RWPE2 (cell line): ENCODE measurements around the gene CENPX.

Experiments
- ATAC-seq: fragments of 200-7000 bp; cut with Tn5 transposase; 3 replicates; pipeline ENCODE4 v1.9.1; 2021; ENCODE audit warnings: low read depth
- DNase-seq: peaks from one replicate; pipeline ENCODE4 v3.0.0-alpha.2; 2020; ENCODE audit warnings: low spot score
- H3K27ac ChIP-seq: fragments of 450-650 bp; 2 replicates; pipeline ENCODE4 v1.5.1; 2017; ENCODE audit warnings: mild to moderate bottlenecking; ENCODE audit not compliant: poor library complexity, severe bottlenecking
- H3K27me3 ChIP-seq: fragments of 250-450 bp; sonication (Bioruptor Pico); 2 replicates; pipeline ENCODE4 v1.5.1; 2021; ENCODE audit warnings: mild to moderate bottlenecking, moderate library complexity; ENCODE audit not compliant: insufficient read depth, poor library complexity, severe bottlenecking
- H3K36me3 ChIP-seq: fragments of 250-450 bp; sonication (Bioruptor Pico); 2 replicates; pipeline ENCODE4 v1.5.1; 2020; ENCODE audit warnings: low read depth, mild to moderate bottlenecking, moderate library complexity
- H3K4me1 ChIP-seq: fragments of 250-450 bp; sonication (Bioruptor Pico); 2 replicates; pipeline ENCODE4 v1.5.1; 2021; ENCODE audit warnings: mild to moderate bottlenecking, moderate library complexity; ENCODE audit not compliant: insufficient read depth, poor library complexity, severe bottlenecking
- H3K4me3 ChIP-seq: fragments of 250-450 bp; sonication (Bioruptor Pico); 2 replicates; pipeline ENCODE4 v1.5.1; 2021; ENCODE audit warnings: mild to moderate bottlenecking, moderate library complexity; ENCODE audit not compliant: severe bottlenecking
- H3K9me3 ChIP-seq: fragments of 250-450 bp; sonication (Bioruptor Pico); 2 replicates; pipeline ENCODE4 v1.5.1; 2021; ENCODE audit warnings: mild to moderate bottlenecking, moderate library complexity; ENCODE audit not compliant: severe bottlenecking
- CTCF ChIP-seq: fragments of 450-650 bp; IDR thresholded peaks from one replicate; pipeline ENCODE4 v1.5.1; 2017; ENCODE audit warnings: mild to moderate bottlenecking, moderate library complexity; ENCODE audit not compliant: poor library complexity, severe bottlenecking

Gene CENPX

DNA sequence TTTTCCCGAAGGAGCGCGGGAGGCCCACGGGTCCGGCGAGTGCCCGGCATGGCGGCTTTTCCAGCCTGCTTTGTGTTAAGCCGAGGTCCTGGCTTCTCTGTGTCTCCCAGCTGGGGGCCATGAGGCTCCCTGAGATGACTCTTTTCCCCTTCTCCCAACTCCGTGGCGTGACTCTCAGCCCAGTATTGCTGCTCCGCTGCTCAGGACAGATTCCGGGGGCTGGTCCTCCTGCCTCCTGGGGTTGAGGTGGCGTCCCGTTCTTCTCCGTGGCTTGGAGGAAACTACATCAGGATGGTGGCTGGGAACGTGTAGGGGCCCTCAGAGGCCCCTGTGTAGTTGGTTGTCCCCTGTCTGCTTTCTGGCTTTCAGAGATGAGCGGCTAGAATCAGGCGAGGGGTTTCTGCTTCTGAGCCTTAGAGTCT lies 30.0 kb upstream of the CENPX start:
- H3K27me3 ChIP-seq = no peaks in the 10 kb centered on the region
- H3K4me1 ChIP-seq = peaks cover 5% of the 10 kb centered on the region
- DNase-seq = no peak
- H3K27ac ChIP-seq = peak overlapping the region; percentile 49
- no peaks in the 10 kb centered on the region for H3K9me3 ChIP-seq
- ATAC-seq = no peak; the same call in 2 of the 3 replicates
- H3K36me3 ChIP-seq = peaks cover 72% of the 10 kb centered on the region
- peak overlapping the region; percentile 99 for H3K4me3 ChIP-seq
- no peak for TF ChIP-seq CTCF

GRCh38 chr17:82051776-82052637 lies 29.3 kb upstream of the CENPX start, which contains the start of the genes GPS1 and RFNG:
GPS1 (plus strand) TSS chr17:82051898; CDS start chr17:82051932, 34 bp downstream.
RFNG (minus strand) TSS chr17:82051811; CDS start chr17:82051766, 45 bp downstream.
- H3K27ac ChIP-seq = peak within 1 kb of the TSS; percentile 49
- no peaks in the 10 kb centered on the region for H3K9me3 ChIP-seq
- TF ChIP-seq CTCF = no peak
- peak; percentile 65 for ATAC-seq
- H3K36me3 ChIP-seq = peaks cover 72% of the 10 kb centered on the region
- DNase-seq = no peak
- peak within 1 kb of the TSS; percentile 99 for H3K4me3 ChIP-seq
- H3K27me3 ChIP-seq = no peaks in the 10 kb centered on the region
- H3K4me1 ChIP-seq = peaks cover 5% of the 10 kb centered on the region

DNA sequence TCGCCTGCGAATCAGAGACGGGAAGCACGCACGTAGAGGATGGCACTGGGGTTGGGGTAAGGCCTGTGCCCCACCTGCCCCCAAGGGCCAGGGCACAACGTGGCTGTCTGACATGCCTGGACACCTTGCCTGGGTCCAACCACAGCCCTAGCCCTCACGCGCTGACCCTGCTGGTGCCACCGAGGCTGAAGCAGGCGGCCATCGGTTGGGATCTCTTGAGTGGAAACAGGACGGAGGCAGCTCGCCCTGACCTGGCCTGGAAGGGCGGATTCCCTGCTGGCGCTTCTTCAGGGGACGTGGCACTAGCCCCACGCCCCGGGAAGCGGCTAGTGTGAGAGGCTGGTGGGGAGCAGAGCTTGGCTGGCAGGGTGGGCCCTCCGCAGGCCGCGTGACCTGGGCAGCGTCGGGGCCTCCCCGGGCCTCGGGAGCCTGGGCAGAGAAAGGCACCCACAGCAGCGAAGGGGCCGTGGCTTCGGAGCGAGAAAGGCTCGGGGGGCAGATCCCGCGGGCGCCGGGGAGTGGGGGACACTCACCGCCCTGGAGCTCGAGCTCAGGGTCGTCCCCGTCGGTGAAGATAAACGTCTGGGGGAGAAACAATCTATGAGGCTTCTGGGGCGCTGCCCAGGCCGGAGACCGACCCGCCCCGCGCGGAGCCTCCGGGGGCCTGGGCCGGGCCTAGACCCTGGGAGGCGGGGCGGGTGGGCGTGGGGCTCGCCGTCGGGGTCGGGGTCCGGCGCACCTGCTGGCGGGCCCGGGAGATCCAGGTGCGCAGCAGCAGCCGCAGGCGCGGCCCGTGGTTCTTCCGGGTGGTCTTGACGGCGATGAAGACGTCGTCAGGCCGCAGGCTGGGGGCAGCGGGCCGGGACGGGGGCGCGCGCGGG lies 28.3 kb upstream of the CENPX start:
- ATAC-seq (no peak), DNase-seq (no peak)
- no peak for TF ChIP-seq CTCF
- Histone ChIP-seq H3K27me3 (no peaks in the 10 kb centered on the region), H3K4me3 (peak overlapping the region; percentile 99), H3K4me1 (peaks cover 5% of the 10 kb centered on the region), H3K9me3 (no peaks in the 10 kb centered on the region), H3K36me3 (peaks cover 65% of the 10 kb centered on the region), H3K27ac (peak overlapping the region; percentile 49)

DNA sequence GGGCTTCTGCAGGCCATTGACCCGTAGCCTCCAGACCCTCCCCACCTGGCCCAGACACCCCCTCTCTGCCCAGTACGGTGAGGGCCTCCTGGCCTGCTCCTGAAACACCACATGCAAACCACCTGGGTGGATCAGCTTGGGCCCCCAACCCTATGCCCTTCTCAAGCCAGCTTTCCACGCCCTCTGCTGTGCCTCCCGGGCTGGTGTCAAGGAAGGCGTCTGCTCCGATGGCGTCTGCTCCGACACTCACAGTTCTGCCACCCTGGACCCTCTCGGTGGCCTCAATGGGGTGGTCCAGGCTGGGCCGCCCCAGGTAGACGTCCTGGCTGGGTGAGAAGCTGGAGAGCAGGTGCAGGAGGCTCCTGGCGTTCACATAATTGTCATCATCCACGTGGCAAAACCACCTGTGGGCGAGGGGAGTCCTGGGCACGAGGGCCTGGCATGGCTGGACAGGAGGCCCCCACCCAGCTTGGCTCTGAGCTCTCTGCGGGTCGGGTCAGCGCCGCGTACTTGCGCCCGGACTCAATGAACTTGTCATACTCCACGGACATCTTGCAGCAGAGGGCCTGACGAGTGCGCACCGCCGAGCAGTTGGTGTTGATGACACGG lies 27.6 kb upstream of the CENPX start:
- DNase-seq = no peak
- peak overlapping the region; percentile 49 for H3K27ac ChIP-seq
- no peaks in the 10 kb centered on the region for H3K27me3 ChIP-seq
- H3K36me3 ChIP-seq = peaks cover 62% of the 10 kb centered on the region
- peak overlapping the region; percentile 99 for H3K4me3 ChIP-seq
- peaks cover 5% of the 10 kb centered on the region for H3K4me1 ChIP-seq
- no peak for ATAC-seq
- no peaks in the 10 kb centered on the region for H3K9me3 ChIP-seq
- TF ChIP-seq CTCF = no peak
